Activated CD4-positive, CD25-positive, alpha-beta regulatory T cell treated with anti-CD3 and anti-CD28 coated beads, Interleukin-2, amount 50 U/mL, for 16 hours (primary cell): ENCODE results near the gene SYT15B.
"Not testable (repeated sequence)": the region's sequence is repeated elsewhere in the genome, so short reads cannot be mapped to it uniquely, and the experiment has no call there.

Experiments
- DNase-seq: peaks from one replicate; pipeline ENCODE4 v3.0.0-alpha.2; 2020; ENCODE audit warnings: low read depth, low spot score

SYT15B gene

GRCh38 chr10:47763554-47764175, at the start of gene SYT15B:
Gene SYT15B, minus strand, starts transcription at chr10:47763592. Its CDS starts 952 bp downstream, at chr10:47762640.
- DNase-seq, result not testable (repeated sequence)

GRCh38 chr10:47779590-47779989, 16.2 kb upstream of the SYT15B start:
- DNase-seq, result not testable (repeated sequence)

GRCh38 chr10:47775361-47776231, 12.2 kb upstream of the SYT15B start:
- not testable (repeated sequence) for DNase-seq

- DNase-seq, result not testable (repeated sequence)
Measured at GRCh38 chr10:47770745-47771144, 7.4 kb upstream of the SYT15B start.

- DNase-seq, result not testable (repeated sequence)
Measured at GRCh38 chr10:47768578-47769115, 5.3 kb upstream of the SYT15B start.

GRCh38 chr10:47768085-47768484, 4.7 kb upstream of the SYT15B start:
- DNase-seq, result not testable (repeated sequence)

- not testable (repeated sequence) for DNase-seq
Measured at GRCh38 chr10:47767236-47767635, 3.8 kb upstream of the SYT15B start.

- not testable (repeated sequence) for DNase-seq
Measured at GRCh38 chr10:47765232-47765631, 1.8 kb upstream of the SYT15B start.

- DNase-seq, result not testable (repeated sequence)
Measured at GRCh38 chr10:47762674-47763553, 478 bp downstream of the SYT15B start.

GRCh38 chr10:47758855-47759254, 4.5 kb downstream of the SYT15B start:
- not testable (repeated sequence) for DNase-seq

GRCh38 chr10:47756169-47756568, 7.2 kb downstream of the SYT15B start:
- DNase-seq, result not testable (repeated sequence)

GRCh38 chr10:47753871-47754270, 9.5 kb downstream of the SYT15B start:
- DNase-seq, result not testable (repeated sequence)

- not testable (repeated sequence) for DNase-seq
Measured at GRCh38 chr10:47753176-47753575, 10.2 kb downstream of the SYT15B start.

GRCh38 chr10:47751821-47752220, 11.6 kb downstream of the SYT15B start:
- DNase-seq, result not testable (repeated sequence)

- DNase-seq, result not testable (repeated sequence)
Measured at GRCh38 chr10:47750360-47750759, 13.0 kb downstream of the SYT15B start.

- DNase-seq, result not testable (repeated sequence)
Measured at GRCh38 chr10:47746780-47747376, 16.5 kb downstream of the SYT15B start.

- not testable (repeated sequence) for DNase-seq
Measured at GRCh38 chr10:47744881-47745280, 18.5 kb downstream of the SYT15B start.

GRCh38 chr10:47743611-47744550, 19.5 kb downstream of the SYT15B start:
- DNase-seq, result not testable (repeated sequence)

GRCh38 chr10:47740868-47741267, 22.5 kb downstream of the SYT15B start:
- not testable (repeated sequence) for DNase-seq

GRCh38 chr10:47730911-47731310, 32.5 kb downstream of the SYT15B start:
- not testable (repeated sequence) for DNase-seq
